CD4-positive, alpha-beta T cell treated with Interleukin-4 for 4 hours (primary cell): Measurements from ENCODE around the gene ISCA2.

Experiments used
- DNase-seq: peaks from one replicate; pipeline ENCODE4 v3.0.0-alpha.2; 2020

The ISCA2 gene

DNA sequence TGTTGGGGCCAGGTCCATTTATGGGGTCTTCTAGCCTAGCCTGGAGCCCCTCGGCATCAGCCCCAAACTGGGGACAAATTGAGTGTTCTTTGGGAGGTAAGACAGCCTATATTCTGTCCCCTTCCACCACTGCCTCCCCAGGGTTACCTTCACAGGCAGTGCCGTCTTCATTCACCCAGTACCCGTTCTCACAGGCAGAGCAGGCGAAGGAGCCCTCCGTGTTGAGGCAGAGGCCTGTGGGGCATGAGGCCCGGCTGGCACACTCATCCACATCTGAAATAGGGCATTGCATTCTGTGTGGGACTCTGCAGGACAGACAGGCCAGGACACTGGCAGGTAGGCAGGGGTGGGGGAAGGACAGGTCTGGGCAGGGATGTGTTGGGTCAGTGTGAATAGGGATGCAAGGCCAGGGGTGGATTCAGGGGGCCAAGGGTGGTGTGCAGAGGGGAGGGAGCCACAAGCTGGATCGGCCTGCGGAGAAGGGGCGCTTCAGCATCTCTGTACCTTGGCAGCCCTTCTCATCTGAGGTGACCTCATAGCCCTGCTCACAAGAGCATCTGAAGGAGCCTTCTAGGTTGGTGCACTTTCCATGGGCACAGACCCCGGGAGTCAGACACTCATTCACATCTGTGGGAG is 16.1 kb downstream of the ISCA2 start:
- DNase-seq: no peak

DNA sequence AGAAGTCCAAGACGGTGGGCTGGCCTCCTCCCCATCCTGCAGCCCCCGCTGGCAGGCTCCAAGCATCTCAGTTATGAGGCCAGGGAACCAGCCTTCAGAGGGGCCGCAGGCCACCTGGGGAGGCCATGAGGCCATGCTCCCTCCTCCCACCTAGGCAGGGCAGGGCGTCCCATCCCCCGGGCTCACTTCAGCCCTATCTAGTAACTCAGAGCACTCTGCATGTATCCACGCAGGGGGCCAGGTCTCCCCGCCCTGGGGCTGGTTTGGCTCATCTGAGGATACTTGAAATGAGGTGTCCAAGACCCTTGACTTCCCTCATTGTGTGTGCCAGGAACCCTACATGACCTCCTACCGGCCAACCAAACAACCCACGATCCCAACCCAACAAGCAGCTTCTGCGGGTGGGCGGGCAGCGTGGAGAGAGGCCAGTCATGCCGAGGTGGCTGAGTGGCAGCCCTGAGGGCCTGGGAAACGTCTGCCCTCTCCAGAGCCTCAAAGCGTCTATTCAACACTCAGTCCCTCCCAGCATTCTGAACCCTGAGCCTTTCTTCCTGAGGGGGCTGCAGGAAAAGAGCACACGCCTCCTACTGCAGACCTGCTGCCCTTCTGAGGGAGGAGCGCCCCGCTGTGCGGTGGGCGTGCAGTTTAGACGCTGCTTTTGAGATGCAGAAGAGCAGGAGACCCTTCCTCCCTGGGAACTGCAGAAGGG is 16.8 kb downstream of the ISCA2 start:
- no peak for DNase-seq

DNA sequence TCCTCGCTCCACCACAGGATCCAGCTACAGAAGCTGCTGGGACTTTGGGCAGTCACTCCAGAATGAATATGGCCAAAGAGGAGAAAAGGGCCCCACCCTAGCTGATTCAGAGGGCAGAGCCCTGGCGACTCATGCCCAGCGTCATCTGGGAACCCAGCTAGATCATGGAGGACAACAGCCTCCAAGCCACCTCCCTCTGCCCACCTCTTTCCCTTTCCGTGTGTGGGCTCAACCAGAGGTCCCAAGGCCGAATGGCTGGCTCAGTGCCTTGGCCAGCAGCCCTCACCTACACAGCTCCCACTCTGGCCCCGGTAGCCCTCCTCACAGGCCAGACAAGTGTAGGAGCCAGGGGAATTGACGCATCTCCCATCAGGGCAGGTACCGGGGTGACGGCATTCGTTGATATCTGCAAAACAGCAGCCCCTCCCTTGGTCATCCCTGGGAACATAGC is 17.4 kb downstream of the ISCA2 start:
- no peak for DNase-seq

DNA sequence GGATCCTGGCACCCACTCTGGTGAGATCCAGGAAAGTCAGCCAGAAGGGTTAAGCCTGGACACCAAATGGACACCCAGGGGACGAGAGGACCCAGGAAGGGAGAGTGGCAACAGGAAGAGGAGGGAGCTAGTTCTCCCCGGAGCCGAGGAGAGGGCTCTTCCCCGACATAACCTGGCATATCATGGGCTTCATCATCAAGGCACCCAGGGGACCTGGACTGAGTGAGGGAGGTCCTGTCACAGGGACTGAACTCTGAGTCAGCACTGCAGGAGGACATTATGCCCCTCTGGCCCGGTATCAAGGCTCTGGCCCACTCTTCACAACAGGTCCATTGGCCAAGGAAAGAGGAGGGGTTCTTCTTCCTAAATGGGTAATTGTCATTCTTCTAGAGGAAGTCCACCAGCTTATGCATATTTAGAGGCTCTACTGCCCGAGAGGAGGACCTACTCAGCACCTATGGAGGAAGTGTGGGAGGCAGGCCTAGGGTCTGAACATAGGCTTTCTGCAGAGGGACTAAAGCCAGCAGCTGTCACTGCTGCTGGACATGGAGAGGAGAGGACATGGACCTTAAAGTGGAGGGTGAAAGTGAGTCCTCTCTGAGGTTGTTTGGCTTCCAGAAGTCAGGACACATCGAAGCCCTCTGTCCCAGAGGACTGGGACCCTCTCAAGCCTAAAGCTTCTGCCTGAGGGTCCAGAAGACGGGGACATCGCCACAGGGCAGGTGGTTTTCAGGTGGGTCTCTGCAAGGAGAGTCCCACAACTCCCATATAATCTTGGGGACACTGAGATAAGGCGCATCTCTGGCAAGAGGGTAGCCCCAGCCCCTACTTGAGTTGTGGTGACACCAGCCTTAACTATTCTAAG is 18.6 kb downstream of the ISCA2 start:
- no peak for DNase-seq

DNA sequence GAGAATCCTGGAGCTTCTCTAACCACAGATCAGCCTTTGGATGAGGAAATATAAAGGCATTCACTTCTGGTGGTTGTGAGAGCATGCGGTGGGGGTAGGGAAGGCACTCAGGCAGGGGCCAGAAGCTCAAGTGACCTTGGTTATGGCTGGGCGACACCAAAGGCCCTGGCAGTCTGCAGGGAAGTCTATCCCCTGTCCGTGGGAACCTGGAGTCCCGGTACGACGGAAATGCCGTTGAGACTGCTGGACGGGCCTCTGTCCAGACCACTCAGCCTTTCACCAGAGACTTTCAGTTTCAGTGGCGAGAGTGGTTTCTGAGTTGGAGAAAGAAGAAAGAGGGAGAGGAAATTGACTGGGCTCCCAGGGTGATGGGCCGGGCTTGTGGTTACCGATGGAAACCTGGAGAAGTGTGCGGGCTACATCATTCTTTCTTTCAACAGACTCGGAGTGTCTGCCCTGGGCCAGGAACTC is 20.9 kb downstream of the ISCA2 start:
- DNase-seq: no peak

DNA sequence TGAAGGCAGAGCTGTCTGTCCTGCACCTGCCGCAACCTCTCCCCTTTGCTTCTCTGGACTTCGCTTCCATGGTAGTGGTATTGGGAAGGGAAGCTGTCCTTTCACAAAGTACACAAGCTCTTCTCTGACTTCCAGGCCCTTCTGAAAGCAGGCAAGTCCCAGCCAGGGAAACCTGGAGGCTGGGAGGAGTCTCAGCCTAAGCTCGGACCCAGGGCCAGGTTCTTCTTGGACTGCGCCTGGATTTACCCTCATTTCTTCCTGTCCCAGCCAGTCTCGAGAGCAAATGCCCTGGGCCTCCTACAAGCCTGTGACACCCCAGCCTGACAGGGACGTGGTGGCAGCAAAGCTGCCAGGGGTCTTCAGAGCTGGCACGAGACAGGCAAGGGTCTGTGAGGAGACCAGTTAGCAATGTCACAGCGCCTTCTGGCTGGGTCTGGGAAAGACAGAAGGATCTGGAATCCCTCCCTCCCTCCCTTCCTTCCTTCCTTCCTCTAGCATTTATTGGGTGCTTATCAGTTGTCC is 22.4 kb downstream of the ISCA2 start:
- no peak for DNase-seq

DNA sequence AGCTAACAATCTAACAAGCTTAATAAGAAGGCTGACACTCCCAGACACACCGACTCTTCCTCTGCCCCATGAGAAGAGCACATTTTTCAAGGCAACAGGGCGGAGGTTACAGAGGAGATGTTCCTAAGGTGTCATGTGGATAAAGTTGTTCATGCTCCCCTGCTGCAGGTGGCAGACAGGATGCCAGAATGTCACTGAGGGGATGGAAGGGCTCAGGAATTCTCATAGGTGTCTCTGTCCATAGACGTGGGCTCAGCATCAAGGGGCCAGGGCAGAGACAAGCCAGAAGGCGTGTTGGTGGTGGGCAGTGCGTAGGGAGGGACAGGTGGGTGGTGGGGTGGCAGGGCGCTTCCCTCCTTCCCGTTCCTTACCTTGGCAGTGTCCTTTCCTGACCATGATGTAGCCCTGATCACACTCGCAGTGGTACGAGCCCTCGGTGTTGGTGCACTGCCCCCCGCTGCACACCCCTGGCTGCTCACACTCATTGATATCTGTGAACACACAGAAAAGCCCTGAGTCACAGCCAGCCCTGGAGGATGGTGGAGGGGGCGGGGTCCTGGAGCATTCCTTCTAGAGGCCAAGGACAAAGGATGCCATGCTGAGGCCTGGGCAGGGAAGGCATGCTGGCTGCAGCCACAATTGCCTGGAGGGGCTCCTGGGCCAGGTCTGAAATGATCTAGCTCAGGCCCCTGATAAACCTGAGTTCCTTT is 23.0 kb downstream of the ISCA2 start:
- DNase-seq: no peak

DNA sequence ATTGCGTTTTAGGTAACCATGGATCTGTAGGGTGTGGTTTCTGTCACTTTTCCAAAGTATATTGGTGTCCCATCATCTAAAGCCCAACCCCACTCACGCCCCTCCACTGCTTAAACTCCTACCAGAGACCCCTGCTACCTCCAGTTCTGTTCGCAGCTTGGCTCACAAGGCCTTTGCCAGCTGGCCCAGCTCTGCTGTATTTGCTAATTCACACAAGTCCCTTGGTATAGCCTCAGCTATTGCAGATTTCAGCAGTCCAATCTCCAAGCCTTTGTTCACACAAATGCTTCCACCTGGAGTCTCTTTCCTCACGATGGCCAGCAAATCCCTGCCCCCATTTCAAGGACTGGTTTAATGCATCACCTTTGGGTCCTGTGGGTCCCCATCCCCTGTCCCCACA is 24.2 kb downstream of the ISCA2 start:
- no peak for DNase-seq

DNA sequence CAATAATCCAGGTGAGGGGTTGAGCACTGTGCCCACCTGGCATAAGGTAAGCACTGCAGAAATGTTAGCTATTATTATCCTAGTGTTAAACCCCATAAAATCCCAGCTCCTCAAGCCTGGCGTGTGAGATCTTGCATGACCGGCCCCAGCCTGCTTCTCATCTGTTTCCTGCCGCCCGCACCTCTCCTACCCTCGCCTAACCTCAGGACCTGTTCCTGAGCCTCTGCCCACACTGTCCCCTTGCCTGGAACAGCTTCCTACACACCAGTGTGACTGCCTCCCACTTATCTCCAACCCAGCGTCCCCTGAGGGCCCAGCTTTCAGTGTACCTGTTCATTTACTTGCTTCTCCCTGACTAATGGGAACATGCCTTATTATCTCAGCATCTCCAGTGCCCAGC is 24.7 kb downstream of the ISCA2 start:
- DNase-seq: no peak

DNA sequence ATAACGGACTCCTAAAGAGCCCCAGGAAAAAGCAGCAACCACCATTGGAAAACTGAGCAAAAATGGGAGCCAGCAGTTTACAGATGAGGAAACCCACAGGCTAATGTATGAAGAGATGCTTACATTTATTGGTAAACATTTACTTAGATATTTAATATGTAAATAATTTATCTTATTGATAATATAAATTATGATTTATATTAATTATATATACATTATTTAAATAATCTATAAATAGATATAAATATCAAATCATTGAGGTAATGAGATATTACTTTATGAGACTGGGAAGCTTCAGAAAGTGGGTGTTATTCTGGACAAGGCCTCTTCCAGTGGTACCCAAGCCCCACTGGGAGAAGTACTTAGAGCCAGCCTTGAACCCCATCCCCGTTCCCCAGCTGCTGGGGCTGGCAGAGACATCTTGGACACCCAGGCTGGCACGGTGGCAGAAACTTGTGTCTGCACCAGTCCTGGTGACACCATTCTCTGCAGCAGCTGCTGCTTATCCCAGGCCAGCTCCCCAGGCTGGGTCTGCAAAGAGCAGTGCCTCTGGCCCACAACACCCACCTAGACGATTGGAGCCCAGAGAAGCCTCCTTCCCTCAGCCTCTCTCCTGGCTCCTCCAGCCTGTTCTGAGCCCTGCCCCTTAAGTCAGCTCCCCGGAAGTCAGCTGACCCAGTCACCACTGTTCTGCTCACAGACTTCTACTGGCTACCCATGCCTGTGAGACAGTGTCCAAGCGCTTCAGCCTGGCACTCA is 25.9 kb downstream of the ISCA2 start:
- DNase-seq: no peak

DNA sequence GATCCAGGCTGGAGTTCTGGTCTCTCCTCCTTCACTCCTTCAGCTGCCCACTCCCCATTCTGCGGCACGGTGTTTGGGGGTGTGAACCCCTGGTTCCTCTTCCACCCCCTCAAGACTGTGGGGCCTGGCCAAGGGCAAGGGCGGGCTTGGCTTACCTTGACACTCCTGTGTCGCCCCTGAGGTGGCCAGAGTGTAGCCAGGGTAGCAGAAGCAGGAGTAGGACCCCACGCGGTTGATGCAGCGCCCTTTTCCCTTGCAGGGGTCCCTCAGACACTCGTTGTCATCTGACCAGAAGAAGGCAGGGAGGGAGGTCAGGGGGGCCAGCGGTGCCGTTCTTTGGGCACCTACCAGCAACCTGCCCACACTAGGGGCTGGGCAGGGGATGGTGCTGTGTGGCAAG is 28.2 kb downstream of the ISCA2 start:
- DNase-seq: no peak

DNA sequence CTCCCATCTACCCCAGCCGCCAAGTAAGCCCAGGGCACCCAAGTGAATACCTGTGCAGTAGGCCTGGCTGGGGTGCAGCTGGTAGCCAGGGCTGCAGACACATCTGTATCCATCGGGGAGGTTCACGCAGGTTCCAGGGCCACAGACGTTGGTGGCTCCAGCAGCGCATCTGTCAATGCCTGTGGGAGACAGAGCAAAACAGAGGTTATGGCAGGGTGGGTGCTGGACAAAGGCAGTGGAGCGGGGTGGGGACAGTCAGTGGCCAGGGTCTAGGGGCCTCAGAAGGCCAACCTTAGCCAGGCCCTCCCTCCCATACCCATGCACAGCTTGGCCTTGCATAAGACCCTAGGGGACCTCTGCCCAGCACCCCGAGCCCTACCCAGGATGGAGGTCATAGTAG is 29.2 kb downstream of the ISCA2 start:
- no peak for DNase-seq

DNA sequence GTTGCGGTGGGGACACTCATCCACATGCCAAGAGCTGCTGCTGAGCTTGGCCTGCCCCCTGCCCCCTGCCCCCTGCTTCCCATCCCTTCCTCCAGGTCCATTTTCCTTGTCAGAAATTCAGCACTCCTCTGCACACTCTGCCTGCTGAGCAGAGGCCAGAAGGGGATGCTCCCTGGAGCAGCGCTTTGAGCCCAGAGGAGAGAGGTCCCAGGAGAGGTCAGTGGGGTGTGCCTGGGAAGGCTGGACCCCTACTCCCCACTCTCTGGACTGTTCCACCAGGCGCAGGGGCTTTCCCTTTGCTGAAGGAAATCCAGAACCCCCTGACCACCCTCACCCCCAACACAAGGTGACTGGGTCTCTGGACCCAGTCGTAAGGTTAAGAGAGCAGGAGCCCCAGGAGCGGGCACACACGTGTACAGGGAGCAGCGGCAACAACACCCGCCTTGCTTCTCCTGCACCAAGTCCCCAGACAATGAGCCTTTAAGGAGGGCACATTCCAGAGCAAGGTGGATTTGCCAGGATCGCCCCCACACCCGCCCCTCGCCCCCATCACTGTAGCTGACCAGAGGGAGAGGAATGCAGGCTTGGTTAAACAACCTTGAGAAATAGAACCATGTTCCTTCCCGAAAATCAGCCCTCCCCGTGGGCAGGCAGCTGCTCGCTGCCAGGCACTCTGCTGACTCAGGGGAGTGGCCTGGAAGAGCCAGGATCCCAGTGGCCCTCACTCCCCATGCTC is 30.7 kb downstream of the ISCA2 start:
- no peak for DNase-seq

DNA sequence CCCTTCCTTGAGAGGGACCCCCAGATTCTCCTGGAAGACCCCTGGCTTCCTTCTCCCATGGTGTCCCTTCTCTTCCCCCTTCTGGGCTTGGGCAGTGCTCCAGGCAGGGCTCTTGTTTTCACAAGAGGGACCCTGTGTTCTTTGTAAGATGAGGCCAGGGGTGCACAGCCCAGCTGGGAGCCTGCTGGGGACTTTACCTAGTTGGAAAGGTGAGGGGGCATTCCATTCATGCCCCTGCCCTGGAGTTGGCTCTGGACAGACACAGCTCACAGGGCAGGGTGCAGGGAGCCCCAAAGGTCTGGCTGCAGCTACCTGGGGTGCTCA is 31.2 kb downstream of the ISCA2 start:
- DNase-seq: no peak

DNA sequence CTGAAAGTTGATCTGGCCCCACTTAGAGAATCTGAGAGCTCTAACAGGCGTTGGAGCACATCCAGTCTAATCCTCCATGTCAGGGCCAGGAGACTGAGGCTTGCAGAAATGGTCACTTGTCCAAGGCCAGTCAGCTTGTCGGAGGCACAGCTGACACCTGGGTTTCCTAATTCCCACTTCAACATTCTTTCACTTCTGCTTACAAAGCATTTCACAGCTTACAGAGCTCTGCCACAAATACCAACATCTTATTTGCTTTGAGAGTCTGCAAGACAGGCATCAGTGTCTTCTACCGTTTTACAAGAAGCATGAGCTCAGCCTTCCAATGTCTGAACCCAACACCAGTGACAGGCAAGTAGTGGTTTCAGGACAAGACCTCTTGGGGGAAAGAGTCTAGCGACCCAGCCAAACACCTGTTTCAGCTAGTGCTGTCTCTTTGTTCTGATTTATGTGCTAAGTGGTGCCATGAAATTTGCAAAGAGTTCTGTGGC is 31.8 kb downstream of the ISCA2 start:
- no peak for DNase-seq

DNA sequence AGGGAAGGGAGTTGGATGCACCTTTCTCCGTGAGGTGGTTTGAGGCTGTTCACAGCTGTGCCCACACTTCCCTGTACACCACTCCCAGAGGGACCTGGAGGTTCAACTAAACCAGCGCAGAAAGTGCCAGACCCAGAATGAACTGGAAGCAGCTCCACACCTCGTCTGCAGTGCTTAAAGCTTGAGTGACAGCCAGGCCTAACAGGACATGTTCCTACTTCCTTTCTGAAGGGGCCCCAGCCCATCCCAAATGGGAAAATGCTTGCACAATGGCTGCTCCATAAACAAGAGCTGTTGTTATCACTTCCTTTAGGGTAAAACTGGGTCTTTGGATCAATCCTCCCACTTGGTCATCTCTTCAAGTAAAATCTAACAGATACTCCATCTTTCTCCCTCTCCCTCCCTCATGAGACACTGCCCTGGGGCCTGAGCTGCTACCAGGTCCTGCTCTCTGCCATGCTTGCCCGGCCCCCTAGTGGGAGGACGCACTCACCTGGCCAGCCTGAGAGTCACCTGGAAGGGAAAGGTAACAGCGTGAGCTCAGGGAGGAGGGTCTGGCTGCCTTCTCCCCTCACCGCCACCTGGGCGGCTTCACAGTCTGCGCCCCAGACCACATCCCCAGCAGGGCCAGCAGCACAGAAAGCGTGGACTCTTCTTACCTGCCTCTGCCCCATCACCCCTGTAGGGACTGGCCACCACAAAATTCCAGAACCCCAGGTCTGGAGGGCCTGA is 33.5 kb downstream of the ISCA2 start:
- DNase-seq: no peak

DNA sequence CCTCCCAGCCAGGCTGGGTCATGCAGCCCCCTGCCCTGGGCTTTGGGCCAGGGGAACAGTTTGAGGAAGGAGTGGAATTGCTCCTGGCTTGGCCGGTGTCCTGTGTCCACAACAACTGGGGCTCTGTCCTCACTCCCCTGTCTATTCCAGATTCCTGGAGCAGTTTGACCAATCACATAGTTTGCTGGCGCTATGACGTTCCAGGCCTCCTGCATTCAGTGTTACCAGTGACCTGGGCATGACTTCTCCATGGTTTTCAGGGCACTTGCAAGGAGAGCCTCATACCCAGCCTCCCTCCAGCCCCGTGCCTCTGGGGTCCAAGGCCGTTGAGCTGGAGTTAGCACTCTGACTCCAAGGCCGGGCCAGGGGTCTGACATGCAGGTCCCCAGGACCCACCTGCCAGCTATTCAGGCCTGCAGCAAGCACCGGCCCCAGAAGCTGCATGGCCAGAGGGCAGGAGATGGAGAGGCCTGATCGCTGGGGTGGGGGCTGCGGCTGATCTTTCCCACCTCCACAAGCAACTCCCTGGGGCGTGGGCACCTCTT is 34.2 kb downstream of the ISCA2 start:
- no peak for DNase-seq

DNA sequence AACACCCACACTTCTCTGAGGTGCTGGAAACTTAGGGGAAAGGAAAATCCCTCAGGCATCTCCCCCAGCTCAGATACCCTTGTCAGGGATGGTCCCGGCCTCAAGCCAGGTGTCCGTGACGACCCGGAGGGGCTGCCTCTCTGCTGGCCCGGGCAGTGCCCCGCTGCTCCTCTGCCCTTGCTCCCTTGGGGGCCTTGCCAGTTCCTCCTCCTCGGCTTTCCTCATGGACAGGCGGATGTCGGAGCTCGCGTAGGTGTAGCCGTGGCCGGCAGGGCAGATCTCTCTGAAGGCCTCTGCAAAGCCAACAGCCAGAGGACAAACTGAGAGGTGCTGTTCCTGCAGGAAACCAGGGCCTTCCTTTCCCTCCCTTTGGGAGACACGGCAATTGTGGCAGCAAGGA is 34.8 kb downstream of the ISCA2 start:
- no peak for DNase-seq

DNA sequence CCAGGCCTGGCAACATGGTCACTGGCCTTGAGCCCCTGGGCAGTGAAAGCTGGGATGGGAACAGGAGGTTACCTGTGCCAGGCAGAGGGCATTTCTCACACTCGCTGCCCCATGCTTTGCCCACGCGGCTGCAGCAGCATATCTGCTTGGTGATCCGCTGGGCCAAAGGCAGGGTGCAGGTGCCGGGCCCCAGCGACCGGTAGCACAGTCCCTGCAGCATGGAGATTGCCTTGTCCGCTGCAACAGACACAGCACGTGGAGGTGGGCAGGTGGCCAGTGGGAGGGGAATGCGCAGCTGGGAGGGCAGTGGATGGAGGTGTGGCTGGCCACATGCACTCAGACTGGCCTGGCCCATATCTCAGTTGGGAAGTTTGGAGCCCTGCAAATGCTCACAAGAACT is 35.3 kb downstream of the ISCA2 start:
- no peak for DNase-seq

DNA sequence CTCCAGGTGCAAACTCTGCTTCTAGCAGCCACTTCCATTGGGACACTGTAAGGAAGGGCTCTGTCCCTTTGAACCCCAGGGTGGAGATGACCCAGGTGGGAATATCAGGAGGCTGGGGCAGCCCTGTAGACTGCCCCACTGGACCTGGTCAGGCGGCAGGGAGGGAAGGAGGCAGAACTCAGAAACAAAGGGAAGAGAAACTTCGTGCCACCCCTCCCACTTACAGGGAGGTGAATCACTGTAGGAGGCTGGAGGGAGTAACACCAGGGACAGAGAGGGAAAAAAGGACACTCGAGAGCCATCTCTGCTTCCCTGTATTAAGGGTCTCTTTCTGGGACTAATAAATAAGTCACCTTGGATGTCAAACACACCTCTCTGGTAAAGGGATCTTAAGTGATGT is 37.4 kb downstream of the ISCA2 start:
- DNase-seq: no peak
